CD4-positive, alpha-beta T cell treated with Interleukin-17A for 1 hour (primary cell): ENCODE measurements around the gene ZNF470.

Source experiments
- DNase-seq: peaks from one replicate; pipeline ENCODE4 v3.0.0-alpha.2; 2020

The ZNF470 gene

GRCh38 chr19:56567274-56568120, at the start of gene ZNF470:
TSS of gene ZNF470 (plus strand) at chr19:56567468. CDS start at chr19:56570312, 2,844 bp downstream.
- DNase-seq = peak; percentile 89

GRCh38 chr19:56525214-56525860, 41.9 kb upstream of the ZNF470 start:
- DNase-seq = no peak

GRCh38 chr19:56537442-56537841, 29.8 kb upstream of the ZNF470 start:
- no peak for DNase-seq

GRCh38 chr19:56538254-56538760, 29.0 kb upstream of the ZNF470 start:
- peak; percentile 91 for DNase-seq

GRCh38 chr19:56538761-56539263, 28.5 kb upstream of the ZNF470 start, which contains the start of gene ZFP28:
TSS of gene ZFP28 (plus strand) at chr19:56538948. CDS start at chr19:56539019, 71 bp downstream.
- no peak for DNase-seq

GRCh38 chr19:56543776-56544175, 23.5 kb upstream of the ZNF470 start:
- no peak for DNase-seq

GRCh38 chr19:56547535-56547934, 19.7 kb upstream of the ZNF470 start:
- DNase-seq = no peak

- DNase-seq = no peak
These were observed 12.9 kb upstream of the ZNF470 start for GRCh38 chr19:56554272-56554869.

- no peak for DNase-seq
These were observed 4.5 kb upstream of the ZNF470 start for GRCh38 chr19:56562766-56563165.

GRCh38 chr19:56566904-56567273, 379 bp upstream of the ZNF470 start:
- DNase-seq = no peak

GRCh38 chr19:56572589-56572988, 5.3 kb downstream of the ZNF470 start:
- DNase-seq = no peak

GRCh38 chr19:56573914-56574313, 6.6 kb downstream of the ZNF470 start:
- DNase-seq = no peak

GRCh38 chr19:56577719-56578602, 10.7 kb downstream of the ZNF470 start:
- DNase-seq = no peak

- DNase-seq = no peak
These were observed 27.1 kb downstream of the ZNF470 start for GRCh38 chr19:56594446-56594782.

- peak; percentile 90 for DNase-seq
These were observed 27.7 kb downstream of the ZNF470 start, which contains the start of gene ZNF71 for GRCh38 chr19:56594783-56595547. TSS of gene ZNF71 (plus strand) at chr19:56595302. CDS start at chr19:56601559, 6,257 bp downstream.

GRCh38 chr19:56595548-56595899, 28.3 kb downstream of the ZNF470 start:
- no peak for DNase-seq

- no peak for DNase-seq
These were observed 29.4 kb downstream of the ZNF470 start for GRCh38 chr19:56596676-56597075.

- no peak for DNase-seq
These were observed 30.4 kb downstream of the ZNF470 start for GRCh38 chr19:56597696-56598095.

GRCh38 chr19:56601375-56601774, 34.1 kb downstream of the ZNF470 start:
- no peak for DNase-seq

- no peak for DNase-seq
These were observed 36.6 kb downstream of the ZNF470 start for GRCh38 chr19:56603829-56604228.

GRCh38 chr19:56608274-56608964, 41.2 kb downstream of the ZNF470 start:
- no peak for DNase-seq
